Stimulated activated naive CD8-positive, alpha-beta T cell treated with anti-CD3 and anti-CD28 coated beads, Interleukin-15, Interleukin-2, amounts not matched to agents 100 ng/mL and 50 ng/mL, for 24 hours (primary cell): ENCODE data around the gene PSMB11.
A peak's percentile ranks its signal among the peaks of the same experiment; 100 is the strongest.

Source experiments
- H3K27ac Mint-ChIP-seq: one replicate; pipeline ENCODE4 v1.8.0; 2021; ENCODE audit warnings: mild to moderate bottlenecking, mixed read lengths
- H3K27me3 Mint-ChIP-seq: one replicate; pipeline ENCODE4 v1.8.0; 2021; ENCODE audit warnings: mixed read lengths
- H3K36me3 Mint-ChIP-seq: one replicate; pipeline ENCODE4 v1.8.0; 2021; ENCODE audit warnings: low read depth, mixed read lengths
- H3K4me1 Mint-ChIP-seq: one replicate; pipeline ENCODE4 v1.8.0; 2021; ENCODE audit warnings: low read depth, mixed read lengths
- H3K4me3 Mint-ChIP-seq: one replicate; pipeline ENCODE4 v1.8.0; 2021; ENCODE audit warnings: mild to moderate bottlenecking, mixed read lengths
- H3K9me3 Mint-ChIP-seq: one replicate; pipeline ENCODE4 v1.8.0; 2021; ENCODE audit warnings: mixed read lengths

Gene PSMB11

DNA sequence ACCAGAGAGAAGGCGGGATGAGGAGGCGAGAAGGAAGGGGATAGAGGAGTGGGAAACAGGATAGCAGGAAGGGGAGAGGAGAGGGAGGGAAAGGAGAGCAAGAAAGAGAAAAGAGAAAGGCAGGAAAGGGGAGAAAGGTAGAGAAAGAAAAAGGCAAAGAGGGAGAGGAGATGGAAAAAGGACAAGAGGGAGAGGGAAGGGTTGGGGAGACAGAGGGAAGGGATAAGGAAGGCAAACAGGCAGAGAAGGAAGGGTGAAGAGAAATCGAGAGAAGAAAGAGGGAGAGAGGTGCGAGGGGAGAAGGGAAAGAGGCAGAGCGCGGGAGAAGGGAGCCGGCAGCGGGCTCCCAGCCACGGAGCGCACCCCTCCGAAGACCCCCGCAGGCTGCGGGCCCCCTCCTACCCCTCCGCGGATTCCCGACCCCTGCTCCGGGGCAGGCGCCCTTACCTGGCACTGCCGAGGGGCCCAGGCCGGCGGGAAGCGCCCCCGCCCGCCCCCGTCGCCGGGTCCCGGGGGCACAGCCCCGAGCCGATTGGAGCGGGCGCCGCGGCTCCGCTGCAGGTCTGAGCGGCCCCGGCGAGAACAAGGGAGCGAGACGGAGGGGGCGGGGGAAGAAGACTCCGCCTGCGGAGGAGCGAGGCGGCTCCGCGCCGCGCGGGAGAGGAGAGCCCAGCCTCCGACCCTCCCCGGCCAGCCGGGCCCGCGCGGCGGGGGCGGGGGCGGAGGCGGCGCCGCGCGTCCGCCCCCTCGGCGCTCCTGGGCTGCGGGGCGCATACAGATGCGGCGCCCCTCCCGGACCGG lies 15.1 kb downstream of the PSMB11 start, which contains the start of gene CDH24:
TSS of gene CDH24 (minus strand) at position 565 of the 801 bp plus-strand sequence. CDS start 1,787 bp downstream, outside the sequence.
- peaks cover 19% of the 10 kb centered on the region for H3K4me1 Mint-ChIP-seq
- no peak within 1 kb of the TSS for H3K27ac Mint-ChIP-seq
- peaks cover 5% of the 10 kb centered on the region for H3K27me3 Mint-ChIP-seq
- peaks cover 27% of the 10 kb centered on the region for H3K36me3 Mint-ChIP-seq
- no peaks in the 10 kb centered on the region for H3K9me3 Mint-ChIP-seq
- peak within 1 kb of the TSS; percentile 77 for H3K4me3 Mint-ChIP-seq

GRCh38 chr14:23057757-23058653 lies 16.0 kb downstream of the PSMB11 start:
- Mint-ChIP-seq H3K4me3 (peak overlapping the region; percentile 77), H3K36me3 (peaks cover 35% of the 10 kb centered on the region), H3K27ac (no peak overlapping the region), H3K4me1 (peaks cover 19% of the 10 kb centered on the region), H3K27me3 (peaks cover 5% of the 10 kb centered on the region), H3K9me3 (no peaks in the 10 kb centered on the region)

GRCh38 chr14:23058654-23059504 lies 16.9 kb downstream of the PSMB11 start:
- peaks cover 44% of the 10 kb centered on the region for H3K36me3 Mint-ChIP-seq
- peaks cover 19% of the 10 kb centered on the region for H3K4me1 Mint-ChIP-seq
- H3K27ac Mint-ChIP-seq = no peak overlapping the region
- no peak overlapping the region for H3K4me3 Mint-ChIP-seq
- H3K27me3 Mint-ChIP-seq = peaks cover 5% of the 10 kb centered on the region
- no peaks in the 10 kb centered on the region for H3K9me3 Mint-ChIP-seq

DNA sequence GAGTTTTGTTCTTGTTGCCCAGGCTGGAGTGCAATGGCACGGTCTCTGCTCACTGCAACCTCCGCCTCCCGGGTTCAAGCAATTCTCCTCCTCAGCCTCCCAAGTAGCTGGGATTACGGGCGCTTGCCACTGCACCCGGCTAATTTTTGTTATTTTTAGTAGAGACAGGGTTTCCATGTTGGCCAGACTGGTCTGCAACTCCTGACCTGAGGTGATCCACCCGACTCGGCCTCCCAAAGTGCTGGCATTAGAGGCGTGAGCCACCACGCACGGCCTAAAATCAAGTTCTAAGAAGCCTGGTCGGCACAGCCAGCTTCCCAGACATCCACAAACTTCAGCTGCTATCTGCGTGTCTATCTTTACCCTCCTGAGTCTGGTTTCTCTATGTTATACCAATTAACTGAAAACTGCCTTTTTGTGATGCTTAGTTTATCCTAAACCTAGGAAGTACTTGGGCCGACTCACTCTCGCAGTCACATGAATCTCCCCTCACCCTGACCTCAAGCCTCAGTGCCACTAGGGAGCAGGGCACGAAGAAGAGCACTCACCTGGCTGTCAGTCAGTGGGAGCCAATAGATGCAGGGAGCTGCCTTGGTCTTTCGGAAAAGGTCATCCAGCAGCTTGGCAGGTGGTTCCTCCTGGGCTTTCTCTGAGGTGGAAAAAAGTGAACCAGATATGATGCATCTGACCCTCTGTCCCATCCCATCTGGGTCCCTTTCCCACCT lies 18.7 kb downstream of the PSMB11 start:
- H3K27me3 Mint-ChIP-seq = peaks cover 5% of the 10 kb centered on the region
- no peak overlapping the region for H3K27ac Mint-ChIP-seq
- H3K9me3 Mint-ChIP-seq = no peaks in the 10 kb centered on the region
- H3K4me1 Mint-ChIP-seq = peaks cover 20% of the 10 kb centered on the region
- H3K36me3 Mint-ChIP-seq = peaks cover 61% of the 10 kb centered on the region
- H3K4me3 Mint-ChIP-seq = no peak overlapping the region

GRCh38 chr14:23062002-23062401 lies 20.0 kb downstream of the PSMB11 start:
- H3K36me3 Mint-ChIP-seq = peaks cover 70% of the 10 kb centered on the region
- no peak overlapping the region for H3K27ac Mint-ChIP-seq
- no peak overlapping the region for H3K4me3 Mint-ChIP-seq
- peaks cover 13% of the 10 kb centered on the region for H3K4me1 Mint-ChIP-seq
- H3K27me3 Mint-ChIP-seq = no peaks in the 10 kb centered on the region
- no peaks in the 10 kb centered on the region for H3K9me3 Mint-ChIP-seq

GRCh38 chr14:23063601-23064000 lies 21.6 kb downstream of the PSMB11 start:
- no peaks in the 10 kb centered on the region for H3K9me3 Mint-ChIP-seq
- no peak overlapping the region for H3K4me3 Mint-ChIP-seq
- no peaks in the 10 kb centered on the region for H3K27me3 Mint-ChIP-seq
- peaks cover 7% of the 10 kb centered on the region for H3K4me1 Mint-ChIP-seq
- H3K36me3 Mint-ChIP-seq = peaks cover 76% of the 10 kb centered on the region
- H3K27ac Mint-ChIP-seq = no peak overlapping the region

- no peak overlapping the region for H3K27ac Mint-ChIP-seq
- no peaks in the 10 kb centered on the region for H3K27me3 Mint-ChIP-seq
- H3K36me3 Mint-ChIP-seq = peaks cover 74% of the 10 kb centered on the region
- H3K4me3 Mint-ChIP-seq = no peak overlapping the region
- peaks cover 32% of the 10 kb centered on the region for H3K4me1 Mint-ChIP-seq
- H3K9me3 Mint-ChIP-seq = no peaks in the 10 kb centered on the region
Observed at GRCh38 chr14:23066368-23066767, 24.4 kb downstream of the PSMB11 start.

- peaks cover 39% of the 10 kb centered on the region for H3K4me1 Mint-ChIP-seq
- no peak overlapping the region for H3K4me3 Mint-ChIP-seq
- peaks cover 78% of the 10 kb centered on the region for H3K36me3 Mint-ChIP-seq
- no peaks in the 10 kb centered on the region for H3K27me3 Mint-ChIP-seq
- H3K27ac Mint-ChIP-seq = no peak overlapping the region
- H3K9me3 Mint-ChIP-seq = no peaks in the 10 kb centered on the region
Observed at GRCh38 chr14:23066855-23067744, 25.1 kb downstream of the PSMB11 start.

DNA sequence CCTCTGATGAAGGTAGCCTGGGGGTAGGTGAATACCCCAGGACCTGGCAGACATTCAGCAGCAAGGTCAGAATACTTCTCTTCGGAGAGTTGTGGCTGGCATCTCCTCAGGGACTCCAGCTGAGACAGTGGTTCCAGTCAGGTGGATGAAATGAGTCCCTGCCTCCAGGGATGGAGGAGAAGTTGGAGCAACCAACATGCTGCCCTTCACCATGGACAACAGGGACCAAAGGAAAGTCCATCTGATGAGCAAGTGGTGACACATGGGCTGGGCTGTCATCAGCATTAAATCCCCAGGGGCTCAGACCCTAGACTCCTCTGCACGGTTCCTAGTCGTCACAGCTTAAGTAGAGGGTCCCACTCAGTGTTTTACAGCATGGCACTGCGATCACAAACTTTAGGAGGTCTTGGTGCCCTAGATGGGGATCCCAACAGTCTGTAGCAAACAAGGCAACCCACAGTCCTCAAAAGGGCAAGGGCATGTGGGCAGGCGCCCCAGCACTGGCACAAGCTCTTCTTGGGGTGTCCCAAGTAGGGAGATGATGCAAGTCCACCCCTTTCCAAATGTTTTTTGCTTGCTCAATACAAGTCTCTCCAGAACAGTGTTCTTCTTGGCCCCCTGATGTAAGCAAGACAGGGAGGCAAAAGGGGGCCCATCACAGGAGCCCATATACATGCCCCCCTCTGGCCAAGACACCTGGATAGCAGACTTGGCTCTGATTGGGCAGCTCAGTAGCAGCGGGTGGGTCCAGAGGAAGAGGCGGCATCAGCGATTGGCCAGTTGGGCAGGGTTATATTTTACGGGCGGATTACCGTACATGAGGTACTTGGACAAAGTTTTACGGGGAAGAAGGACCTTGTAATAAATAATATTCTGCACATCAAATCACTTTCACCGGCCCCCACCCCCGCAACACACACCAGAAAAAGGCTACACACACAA lies 26.1 kb downstream of the PSMB11 start:
- peaks cover 77% of the 10 kb centered on the region for H3K36me3 Mint-ChIP-seq
- peaks cover 47% of the 10 kb centered on the region for H3K4me1 Mint-ChIP-seq
- peak overlapping the region; percentile 40 for H3K27ac Mint-ChIP-seq
- peak overlapping the region; percentile 51 for H3K4me3 Mint-ChIP-seq
- no peaks in the 10 kb centered on the region for H3K27me3 Mint-ChIP-seq
- H3K9me3 Mint-ChIP-seq = no peaks in the 10 kb centered on the region

GRCh38 chr14:23068789-23069412 lies 26.9 kb downstream of the PSMB11 start:
- peak overlapping the region; percentile 51 for H3K4me3 Mint-ChIP-seq
- peaks cover 47% of the 10 kb centered on the region for H3K4me1 Mint-ChIP-seq

DNA sequence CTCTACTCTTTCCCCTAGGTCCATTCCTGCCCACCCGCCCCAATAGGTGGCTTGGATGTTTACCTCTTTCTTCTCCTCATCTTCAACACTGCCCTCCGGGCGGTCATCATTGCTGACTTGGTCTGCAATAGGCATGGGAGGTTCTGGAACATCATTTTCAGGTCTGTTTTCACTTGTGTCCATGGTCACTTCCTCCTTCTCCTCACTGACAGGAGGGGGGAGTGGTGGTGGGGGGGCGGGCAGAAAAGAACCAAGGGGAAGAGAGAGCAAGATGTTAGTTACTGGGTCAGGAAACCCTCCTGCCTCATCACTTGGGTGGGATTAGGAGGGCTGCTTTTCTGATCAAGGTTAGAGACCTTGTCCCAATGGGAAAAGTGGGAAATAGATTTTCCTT lies 27.4 kb downstream of the PSMB11 start:
- H3K4me1 Mint-ChIP-seq = peaks cover 47% of the 10 kb centered on the region
- H3K4me3 Mint-ChIP-seq = peak overlapping the region; percentile 95
- H3K36me3 Mint-ChIP-seq = peaks cover 66% of the 10 kb centered on the region
- H3K27ac Mint-ChIP-seq = peak overlapping the region; percentile 72
- no peaks in the 10 kb centered on the region for H3K9me3 Mint-ChIP-seq
- H3K27me3 Mint-ChIP-seq = no peaks in the 10 kb centered on the region

More at GRCh38 chr14:23068789-23069412, 26.9 kb downstream of the PSMB11 start:
- Mint-ChIP-seq H3K27me3 (no peaks in the 10 kb centered on the region), H3K27ac (peak overlapping the region; percentile 72), H3K36me3 (peaks cover 69% of the 10 kb centered on the region), H3K9me3 (no peaks in the 10 kb centered on the region)
